Measurements from ENCODE around the gene RUFY1. TPM values are rescaled to one million over a fixed set of nuclear protein-coding genes. Genes with fewer than 3 reads are reported as not detected.

Gene RUFY1
- total and polyA plus RNA-seq, 2 experiments from 2014 or later, result 25.1 to 33.6 TPM

DNA sequence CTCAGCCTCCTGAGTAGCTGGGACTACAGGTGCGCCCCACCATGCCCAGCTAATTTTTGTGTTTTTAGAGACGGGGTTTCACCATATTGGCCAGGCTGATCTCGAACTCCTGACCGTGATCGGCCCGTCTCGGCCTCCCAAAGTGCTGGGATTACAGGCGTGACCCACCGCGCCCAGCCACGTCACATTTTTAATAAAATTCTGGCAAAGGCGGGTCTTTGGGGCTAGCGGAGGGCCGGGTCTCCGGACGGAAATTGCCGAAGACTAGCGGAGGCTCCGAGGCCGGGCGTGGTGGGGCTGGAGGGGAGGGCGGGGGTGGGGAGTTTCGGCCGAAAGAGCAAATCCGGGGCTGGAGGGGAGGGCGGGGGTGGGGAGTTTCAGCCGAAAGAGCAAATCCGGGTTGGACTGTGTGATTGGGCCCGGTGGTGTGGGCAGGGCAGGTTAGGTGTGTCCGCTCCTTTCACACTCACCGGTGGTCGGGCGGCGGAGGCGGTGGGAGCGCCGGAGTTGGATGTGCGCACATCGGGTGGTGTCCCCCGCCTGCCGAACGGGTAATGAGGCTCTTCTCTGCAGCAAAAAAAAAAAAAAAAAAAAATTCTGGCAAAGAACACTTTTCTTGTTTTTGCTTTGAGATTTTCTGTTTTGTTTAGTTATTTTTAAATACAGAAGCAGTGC lies 27.1 kb downstream of the RUFY1 start:
- Histone ChIP-seq H3K9me3 (ENCODE audit: low read depth) (no peaks in the 10 kb centered on the region), H3K4me1 (ENCODE audit: low read depth) (no peaks in the 10 kb centered on the region), H3K36me3 (peaks cover 18% of the 10 kb centered on the region), H3K27me3 (no peaks in the 10 kb centered on the region), H3K27ac (no peak overlapping the region), H3K4me3 (no peak overlapping the region)
- DNase-seq (ENCODE audit: low read depth in 1 of 2, low spot score in 1 of 2), result no peak
- TF ChIP-seq CTCF (IDR thresholded peaks at IDR 0.05; ENCODE audit: low read depth, low read length), result no peak

- Histone ChIP-seq H3K27ac (no peak overlapping the region), H3K27me3 (no peaks in the 10 kb centered on the region)
Measured at GRCh38 chr5:179585941-179586401, 35.6 kb downstream of the RUFY1 start.

DNA sequence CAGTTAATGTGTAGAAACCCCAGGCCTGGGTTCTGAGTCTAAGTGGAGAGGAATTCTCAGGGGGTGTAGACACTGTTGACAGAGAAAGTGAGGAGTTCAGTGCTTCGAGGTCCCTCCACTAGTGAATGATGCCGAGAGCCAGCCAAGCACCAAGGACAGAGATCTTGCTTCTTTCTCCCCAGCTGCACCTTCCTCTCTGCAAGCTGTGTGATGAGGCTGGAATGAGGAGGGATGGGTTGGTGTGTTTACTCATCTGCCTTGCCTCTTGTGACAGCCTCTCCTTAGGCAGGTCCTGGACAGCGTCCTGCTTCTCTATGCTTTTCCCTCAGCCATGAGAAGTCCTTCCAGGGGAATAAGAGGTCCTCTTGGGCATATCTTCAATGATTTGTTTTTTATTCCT lies 37.8 kb downstream of the RUFY1 start:
- Histone ChIP-seq H3K4me3 (no peak overlapping the region), H3K4me1 (ENCODE audit: low read depth) (no peaks in the 10 kb centered on the region), H3K27me3 (no peaks in the 10 kb centered on the region), H3K9me3 (ENCODE audit: low read depth) (no peaks in the 10 kb centered on the region), H3K27ac (no peak overlapping the region), H3K36me3 (peaks cover 53% of the 10 kb centered on the region)
- DNase-seq (ENCODE audit: low read depth in 1 of 2, low spot score in 1 of 2), result no peak
- no peak for TF ChIP-seq CTCF (IDR thresholded peaks at IDR 0.05; ENCODE audit: low read depth, low read length)

More at GRCh38 chr5:179585941-179586401, 35.6 kb downstream of the RUFY1 start:
- no peak for DNase-seq (ENCODE audit: low read depth in 1 of 2, low spot score in 1 of 2)
- no peak for TF ChIP-seq CTCF (IDR thresholded peaks at IDR 0.05; ENCODE audit: low read depth, low read length)
- Histone ChIP-seq H3K9me3 (ENCODE audit: low read depth) (no peaks in the 10 kb centered on the region), H3K36me3 (peaks cover 32% of the 10 kb centered on the region), H3K4me1 (ENCODE audit: low read depth) (no peaks in the 10 kb centered on the region), H3K4me3 (no peak overlapping the region)

- Histone ChIP-seq H3K36me3 (peaks cover 53% of the 10 kb centered on the region), H3K9me3 (ENCODE audit: low read depth) (no peaks in the 10 kb centered on the region), H3K27ac (no peak overlapping the region), H3K27me3 (no peaks in the 10 kb centered on the region), H3K4me1 (ENCODE audit: low read depth) (no peaks in the 10 kb centered on the region), H3K4me3 (no peak overlapping the region)
- DNase-seq (ENCODE audit: low read depth in 1 of 2, low spot score in 1 of 2), result no peak
- TF ChIP-seq CTCF (IDR thresholded peaks at IDR 0.05; ENCODE audit: low read depth, low read length), result no peak
Measured at GRCh38 chr5:179595916-179596315, 45.6 kb downstream of the RUFY1 start.

GRCh38 chr5:179596421-179596820 lies 46.1 kb downstream of the RUFY1 start:
- no peaks in the 10 kb centered on the region for H3K4me1 ChIP-seq (ENCODE audit: low read depth)
- no peak for DNase-seq (ENCODE audit: low read depth in 1 of 2, low spot score in 1 of 2)
- TF ChIP-seq CTCF (IDR thresholded peaks at IDR 0.05; ENCODE audit: low read depth, low read length), result no peak
- H3K27me3 ChIP-seq, result no peaks in the 10 kb centered on the region
- H3K4me3 ChIP-seq, result no peak overlapping the region
- no peak overlapping the region for H3K27ac ChIP-seq
- peaks cover 50% of the 10 kb centered on the region for H3K36me3 ChIP-seq
- H3K9me3 ChIP-seq (ENCODE audit: low read depth), result no peaks in the 10 kb centered on the region

Data from cardiac muscle cell (in vitro differentiated cells and primary cell).